Activated CD8-positive, alpha-beta T cell treated with anti-CD3 and anti-CD28 coated beads, Interleukin-2, amount 10 ng/mL, durations not matched to agents 7 days and 5 days (primary cell): Measurements from ENCODE around the gene MUC2. TPM values are rescaled to one million over a fixed set of nuclear protein-coding genes. Genes with fewer than 3 reads are reported as not detected.

Experiments
- ATAC-seq: fragments of 150-1000 bp; cut with Tn5 transposase; one replicate; pipeline ENCODE4 v1.10.0; 2021; ENCODE audit warnings: moderate library complexity
- CTCF ChIA-PET: fragments of 350-600 bp; sonication (Branson Sonifier 250); formaldehyde crosslinking; loops from one replicate; lab custom pipeline; 2021; ENCODE audit warnings: antibody characterized with exemption; lab: Charles Lee
- POLR2A ChIA-PET: fragments of 350-600 bp; sonication (Branson Sonifier 250); formaldehyde crosslinking; loops from one replicate; lab custom pipeline; 2021; ENCODE audit warnings: antibody characterized with exemption; lab: Charles Lee
- DNase-seq: peaks from one replicate; pipeline ENCODE4 v3.0.0-alpha.2; 2020
- H3K27ac Mint-ChIP-seq: one replicate; pipeline ENCODE4 v1.8.0; 2021; ENCODE audit warnings: mild to moderate bottlenecking, mixed read lengths
- H3K27me3 Mint-ChIP-seq: one replicate; pipeline ENCODE4 v1.8.0; 2021; ENCODE audit warnings: low read depth, mixed read lengths
- H3K36me3 Mint-ChIP-seq: one replicate; pipeline ENCODE4 v1.8.0; 2021; ENCODE audit warnings: low read depth, mixed read lengths
- H3K4me1 Mint-ChIP-seq: one replicate; pipeline ENCODE4 v1.8.0; 2021; ENCODE audit warnings: low read depth, mixed read lengths
- H3K4me3 Mint-ChIP-seq: one replicate; pipeline ENCODE4 v1.8.0; 2021; ENCODE audit warnings: mild to moderate bottlenecking, mixed read lengths
- H3K9me3 Mint-ChIP-seq: one replicate; pipeline ENCODE4 v1.8.0; 2022; ENCODE audit warnings: mixed read lengths; ENCODE audit not compliant: insufficient read depth
- total RNA-seq, 2 experiments: library from RNA; stranded (reverse); gene quantifications; one replicate each; pipeline ENCODE4 v1.2.3, GENCODE V29; 2021

Gene MUC2
- total RNA-seq, 2 experiments from 2014 or later, result not detected

DNA sequence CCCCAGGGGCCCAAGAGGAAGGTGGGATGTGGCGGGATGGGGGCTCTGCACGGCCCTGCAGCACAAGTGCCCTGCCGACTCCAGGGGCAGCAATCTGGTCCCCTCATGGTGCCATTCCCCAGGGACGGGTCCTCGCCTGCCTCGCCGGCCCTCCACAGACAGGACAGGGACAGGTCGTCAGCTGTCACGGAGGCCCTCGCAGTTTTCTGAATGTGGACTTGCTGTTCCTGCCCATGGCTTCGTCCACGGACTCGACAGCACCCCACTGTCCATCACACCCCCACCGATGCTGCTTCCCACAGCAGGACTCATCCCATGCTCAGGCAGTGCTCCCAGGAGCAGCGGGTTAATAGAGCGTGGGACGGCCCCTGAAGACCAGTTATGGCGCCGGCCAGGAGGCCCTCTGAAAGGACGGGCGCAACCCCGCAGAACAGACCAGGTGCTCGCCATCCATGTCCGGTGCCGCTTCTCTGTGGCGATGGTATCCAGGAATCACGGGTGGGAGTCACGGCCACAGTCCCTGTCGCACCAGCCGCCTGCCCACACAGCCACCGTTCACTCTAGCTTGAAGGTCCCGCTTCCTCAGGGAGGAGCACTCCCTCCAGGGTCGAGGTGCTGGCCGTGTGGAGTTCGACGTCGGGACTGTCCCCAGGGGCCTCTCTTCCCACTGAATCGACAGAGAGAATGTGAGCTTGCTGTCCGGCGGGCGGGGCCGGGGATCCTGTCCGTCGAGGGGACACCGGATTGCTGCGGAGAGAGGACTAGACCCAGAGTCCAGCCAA is 18.5 kb upstream of the MUC2 start:
- POLR2A ChIA-PET, result no interaction called here

DNA sequence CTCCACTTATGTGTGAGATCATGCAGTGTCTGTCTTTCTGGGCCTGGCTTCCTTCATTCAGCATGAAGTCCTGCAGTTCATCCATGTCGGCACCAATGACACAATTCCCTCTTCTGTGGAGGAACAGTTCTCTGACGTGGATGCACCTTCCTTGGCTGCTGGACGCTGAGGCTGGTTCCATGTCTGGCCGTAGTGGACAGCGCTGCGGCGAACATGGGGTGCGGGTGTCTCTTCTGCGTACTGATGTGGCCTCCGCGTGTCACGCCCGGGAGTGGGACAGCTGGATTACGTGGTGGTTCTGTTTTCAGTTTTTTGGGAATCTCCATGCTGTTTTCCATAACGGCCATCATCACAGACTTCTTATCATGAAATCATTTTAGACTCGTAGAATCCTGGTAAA is 16.9 kb upstream of the MUC2 start:
- POLR2A ChIA-PET, result no interaction called here
- Mint-ChIP-seq H3K4me1 (no peaks in the 10 kb centered on the region), H3K9me3 (no peaks in the 10 kb centered on the region), H3K4me3 (no peak overlapping the region), H3K27ac (no peak overlapping the region), H3K36me3 (no peaks in the 10 kb centered on the region), H3K27me3 (peaks cover 8% of the 10 kb centered on the region)
- DNase-seq, result no peak
- no peak for ATAC-seq
- CTCF ChIA-PET, result no interaction called here

More for the DNA sequence above, 18.5 kb upstream of the MUC2 start:
- no peak overlapping the region for H3K4me3 Mint-ChIP-seq
- no peaks in the 10 kb centered on the region for H3K27me3 Mint-ChIP-seq
- ATAC-seq (no peak), DNase-seq (no peak)
- CTCF ChIA-PET, result no interaction called here
- no peaks in the 10 kb centered on the region for H3K4me1 Mint-ChIP-seq
- H3K27ac Mint-ChIP-seq, result no peak overlapping the region
- no peaks in the 10 kb centered on the region for H3K36me3 Mint-ChIP-seq
- H3K9me3 Mint-ChIP-seq, result no peaks in the 10 kb centered on the region

DNA sequence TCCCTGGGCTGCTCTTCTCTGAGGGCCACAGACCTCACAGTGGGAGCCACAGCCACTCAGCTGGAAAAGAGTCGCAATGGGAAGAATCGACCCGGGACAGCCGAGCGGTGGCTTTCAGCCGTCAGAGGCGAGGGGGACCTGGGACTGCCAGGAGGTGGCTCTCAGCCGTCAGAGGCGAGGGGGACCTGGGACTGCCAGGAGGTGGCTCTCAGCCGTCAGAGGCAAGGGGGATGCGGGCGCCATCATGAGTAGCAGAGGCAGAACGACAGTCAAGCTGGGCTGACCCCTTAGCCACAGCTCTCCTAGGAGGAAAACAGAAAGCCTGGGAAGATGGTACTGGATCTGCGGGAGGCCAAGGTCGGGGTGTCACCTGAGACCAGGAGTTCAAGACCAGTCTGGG is 14.9 kb upstream of the MUC2 start:
- no peak overlapping the region for H3K4me3 Mint-ChIP-seq
- no peak for DNase-seq
- H3K27me3 Mint-ChIP-seq, result peaks cover 20% of the 10 kb centered on the region
- no peaks in the 10 kb centered on the region for H3K9me3 Mint-ChIP-seq
- H3K4me1 Mint-ChIP-seq, result no peaks in the 10 kb centered on the region
- CTCF ChIA-PET, result no interaction called here
- POLR2A ChIA-PET, result no interaction called here
- ATAC-seq, result no peak
- no peaks in the 10 kb centered on the region for H3K36me3 Mint-ChIP-seq
- H3K27ac Mint-ChIP-seq, result no peak overlapping the region

DNA sequence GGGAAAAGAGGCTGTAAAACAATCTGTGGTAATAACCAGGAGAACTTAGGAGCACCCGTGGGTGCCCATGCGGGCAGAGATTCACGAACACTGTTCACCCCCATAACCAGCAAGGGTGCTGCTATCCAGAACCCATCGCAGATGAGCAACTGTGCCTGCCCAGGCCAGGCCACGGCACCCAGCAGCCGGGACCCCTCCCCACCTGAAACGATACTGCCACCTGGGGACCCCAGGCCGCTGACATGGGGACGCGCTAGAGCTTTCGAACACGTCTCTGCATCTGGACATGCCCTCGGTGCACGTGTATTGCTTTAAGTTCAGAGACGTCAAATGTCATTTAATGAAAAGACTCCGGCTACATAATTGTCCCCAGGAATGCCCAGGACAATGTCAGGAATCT is 14.3 kb upstream of the MUC2 start:
- CTCF ChIA-PET, result no interaction called here
- DNase-seq, result no peak
- no peak overlapping the region for H3K27ac Mint-ChIP-seq

DNA sequence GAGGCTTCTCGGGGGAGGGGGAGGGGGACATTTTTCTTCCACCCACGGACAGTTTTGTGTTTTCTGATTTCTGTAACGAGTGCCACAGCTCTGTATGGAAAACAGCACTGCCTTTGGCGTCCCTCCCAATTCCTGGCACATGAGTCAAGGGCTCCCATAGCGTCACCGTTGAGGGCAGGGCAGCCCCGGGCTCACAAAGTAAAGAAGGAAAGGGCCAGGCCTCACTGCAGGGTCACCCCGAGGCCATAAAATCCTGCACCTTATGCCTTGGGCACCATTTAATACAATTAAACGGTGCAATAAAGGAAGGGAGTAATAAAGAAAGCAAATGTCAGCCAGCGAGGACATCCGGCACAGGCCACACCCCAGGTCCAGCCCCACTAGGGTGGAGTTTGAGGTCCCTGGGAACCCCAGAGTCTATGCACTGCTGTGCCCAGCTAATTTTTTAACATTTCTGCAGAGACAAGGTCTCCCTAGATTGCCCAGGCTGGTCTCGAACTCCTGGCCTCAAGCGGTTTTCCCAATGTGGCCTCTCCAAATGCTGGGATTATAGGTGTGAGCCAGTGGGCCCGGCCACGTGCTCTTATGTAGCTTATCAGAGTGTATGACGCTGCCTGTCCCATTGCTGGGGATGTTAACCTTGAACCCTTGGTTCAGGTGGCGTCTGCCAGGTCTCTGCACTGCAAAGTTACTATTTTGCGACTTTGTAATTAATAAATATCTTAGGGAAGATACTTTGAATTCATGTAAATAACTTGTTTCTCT is 13.6 kb upstream of the MUC2 start:
- no peaks in the 10 kb centered on the region for H3K4me1 Mint-ChIP-seq
- no peak overlapping the region for H3K27ac Mint-ChIP-seq
- no peak for ATAC-seq
- CTCF ChIA-PET, result no interaction called here
- H3K36me3 Mint-ChIP-seq, result no peaks in the 10 kb centered on the region
- no peak for DNase-seq
- no peak overlapping the region for H3K4me3 Mint-ChIP-seq
- no peaks in the 10 kb centered on the region for H3K9me3 Mint-ChIP-seq
- POLR2A ChIA-PET, result no interaction called here
- peaks cover 23% of the 10 kb centered on the region for H3K27me3 Mint-ChIP-seq

More for the DNA sequence above, 14.3 kb upstream of the MUC2 start:
- no peak for ATAC-seq
- POLR2A ChIA-PET, result no interaction called here
- Mint-ChIP-seq H3K36me3 (no peaks in the 10 kb centered on the region), H3K4me1 (no peaks in the 10 kb centered on the region), H3K4me3 (no peak overlapping the region), H3K27me3 (peaks cover 20% of the 10 kb centered on the region), H3K9me3 (no peaks in the 10 kb centered on the region)

DNA sequence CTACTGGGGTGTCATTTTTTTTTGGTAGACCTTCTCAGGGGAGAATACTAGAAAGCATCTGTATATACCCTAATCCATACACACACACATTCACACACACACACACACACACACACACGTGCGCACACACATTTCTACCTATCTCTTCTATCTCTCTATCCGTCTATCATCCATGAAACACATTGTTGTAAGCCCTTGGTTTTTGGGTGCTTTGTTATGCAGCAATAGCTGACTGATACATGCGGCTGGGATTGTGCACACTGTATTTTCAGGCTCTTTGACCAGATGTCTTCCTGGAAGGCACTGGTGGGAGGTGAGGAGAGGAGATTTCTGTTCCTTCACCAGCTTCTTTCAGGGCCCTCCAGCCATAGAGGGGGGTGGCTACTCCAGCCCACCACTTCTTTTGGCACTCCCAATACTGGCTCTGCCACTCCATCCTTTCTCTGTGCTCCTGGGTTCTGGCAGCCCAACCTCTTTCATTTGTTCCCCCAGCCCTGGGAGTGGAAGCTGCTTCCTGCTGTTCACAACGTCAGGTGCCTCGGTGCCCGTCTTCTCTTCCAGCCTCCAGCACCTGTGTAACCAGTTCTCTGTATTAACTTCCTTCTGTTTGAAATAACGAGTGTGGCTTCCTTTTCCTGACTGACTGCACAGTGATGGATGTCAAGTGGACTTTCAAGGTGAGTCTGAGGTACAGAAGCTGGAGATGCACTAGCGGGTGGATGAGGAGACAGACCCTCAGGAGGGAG is 12.4 kb upstream of the MUC2 start:
- CTCF ChIA-PET, result no interaction called here

DNA sequence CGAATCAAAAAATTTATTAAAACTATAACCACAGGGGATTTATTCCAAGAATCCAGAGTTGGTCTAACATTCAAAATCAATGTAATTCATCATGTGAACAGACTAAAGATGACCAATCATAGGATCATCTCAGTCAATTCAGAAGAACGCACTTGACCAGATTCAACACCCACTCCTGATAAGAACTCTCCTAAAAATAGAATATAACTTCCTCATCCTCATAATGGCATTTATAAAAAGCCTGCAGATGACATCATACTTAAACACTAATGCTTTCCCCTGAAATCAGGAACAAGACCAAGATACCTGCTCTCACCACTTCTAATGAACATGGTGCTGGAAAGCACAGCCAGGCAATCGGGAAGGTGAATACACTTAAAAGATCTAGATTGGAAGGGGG is 10.5 kb upstream of the MUC2 start:
- no peak overlapping the region for H3K4me3 Mint-ChIP-seq
- H3K4me1 Mint-ChIP-seq, result no peaks in the 10 kb centered on the region
- ATAC-seq (no peak), DNase-seq (no peak)
- no peaks in the 10 kb centered on the region for H3K9me3 Mint-ChIP-seq
- H3K27ac Mint-ChIP-seq, result no peak overlapping the region
- H3K27me3 Mint-ChIP-seq, result peaks cover 27% of the 10 kb centered on the region
- ChIA-PET CTCF (no interaction called here), POLR2A (no interaction called here)
- no peaks in the 10 kb centered on the region for H3K36me3 Mint-ChIP-seq

More for the DNA sequence above, 12.4 kb upstream of the MUC2 start:
- ATAC-seq (no peak), DNase-seq (no peak)
- Mint-ChIP-seq H3K9me3 (no peaks in the 10 kb centered on the region), H3K27me3 (peaks cover 25% of the 10 kb centered on the region), H3K36me3 (no peaks in the 10 kb centered on the region), H3K4me1 (no peaks in the 10 kb centered on the region), H3K4me3 (no peak overlapping the region), H3K27ac (no peak overlapping the region)
- POLR2A ChIA-PET, result no interaction called here

DNA sequence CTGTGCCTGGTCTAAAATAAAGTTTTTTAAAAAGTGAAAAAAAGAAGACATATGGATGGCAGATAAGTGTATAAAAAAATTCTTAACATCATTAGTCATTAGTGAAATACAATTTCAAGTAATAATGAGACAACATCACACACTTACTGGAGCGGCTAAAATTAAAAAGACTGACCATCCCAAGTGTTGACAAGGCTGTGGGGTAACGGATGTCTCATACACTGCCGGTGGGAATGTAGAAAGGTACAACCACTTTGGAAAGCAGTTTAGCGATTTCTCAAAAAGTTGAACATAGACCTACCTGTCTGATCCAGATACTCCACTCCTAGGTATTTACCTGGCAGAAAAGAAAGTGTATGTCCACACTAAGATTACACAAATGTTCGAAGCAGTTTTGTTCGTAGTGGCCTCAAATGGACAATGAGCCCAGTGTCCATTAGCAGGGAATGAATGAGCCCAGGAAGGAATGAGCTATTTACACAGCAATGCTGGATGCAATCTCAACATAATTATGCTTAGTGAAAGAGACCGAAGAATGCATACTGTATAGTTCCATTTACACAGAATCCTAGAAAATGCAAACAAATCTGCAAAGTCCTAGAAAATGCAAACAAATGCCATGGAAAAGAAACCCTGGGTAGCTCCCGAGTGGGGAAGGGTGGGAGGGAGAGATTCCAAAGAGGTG is 6.7 kb upstream of the MUC2 start:
- POLR2A ChIA-PET, result no interaction called here
- Mint-ChIP-seq H3K4me1 (no peaks in the 10 kb centered on the region), H3K36me3 (no peaks in the 10 kb centered on the region), H3K27ac (no peak overlapping the region), H3K27me3 (peaks cover 18% of the 10 kb centered on the region), H3K4me3 (no peak overlapping the region), H3K9me3 (no peaks in the 10 kb centered on the region)
- DNase-seq, result no peak
- ATAC-seq, result no peak
- CTCF ChIA-PET, result no interaction called here

DNA sequence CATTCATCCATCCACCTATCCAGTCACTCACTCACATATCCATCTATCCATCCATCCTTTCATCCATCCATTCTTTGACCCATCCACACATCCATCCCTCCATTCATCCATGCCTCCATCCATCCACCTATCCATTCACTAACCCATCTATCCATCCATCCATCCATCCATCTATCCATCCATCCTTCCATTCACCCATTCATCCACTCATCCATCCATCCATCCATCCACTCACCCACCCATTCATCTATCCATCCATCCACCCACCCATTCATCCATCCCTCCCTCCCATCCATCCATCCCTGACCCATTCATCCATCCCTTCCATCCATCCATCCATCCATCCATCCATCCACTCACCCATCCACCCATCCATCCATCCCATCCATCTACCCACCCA is 4.9 kb upstream of the MUC2 start:
- CTCF ChIA-PET, result no interaction called here
- DNase-seq, result no peak
- Mint-ChIP-seq H3K4me3 (no peak overlapping the region), H3K36me3 (no peaks in the 10 kb centered on the region), H3K4me1 (no peaks in the 10 kb centered on the region), H3K9me3 (no peaks in the 10 kb centered on the region), H3K27me3 (peaks cover 8% of the 10 kb centered on the region), H3K27ac (no peak overlapping the region)
- POLR2A ChIA-PET, result no interaction called here
- no peak for ATAC-seq

DNA sequence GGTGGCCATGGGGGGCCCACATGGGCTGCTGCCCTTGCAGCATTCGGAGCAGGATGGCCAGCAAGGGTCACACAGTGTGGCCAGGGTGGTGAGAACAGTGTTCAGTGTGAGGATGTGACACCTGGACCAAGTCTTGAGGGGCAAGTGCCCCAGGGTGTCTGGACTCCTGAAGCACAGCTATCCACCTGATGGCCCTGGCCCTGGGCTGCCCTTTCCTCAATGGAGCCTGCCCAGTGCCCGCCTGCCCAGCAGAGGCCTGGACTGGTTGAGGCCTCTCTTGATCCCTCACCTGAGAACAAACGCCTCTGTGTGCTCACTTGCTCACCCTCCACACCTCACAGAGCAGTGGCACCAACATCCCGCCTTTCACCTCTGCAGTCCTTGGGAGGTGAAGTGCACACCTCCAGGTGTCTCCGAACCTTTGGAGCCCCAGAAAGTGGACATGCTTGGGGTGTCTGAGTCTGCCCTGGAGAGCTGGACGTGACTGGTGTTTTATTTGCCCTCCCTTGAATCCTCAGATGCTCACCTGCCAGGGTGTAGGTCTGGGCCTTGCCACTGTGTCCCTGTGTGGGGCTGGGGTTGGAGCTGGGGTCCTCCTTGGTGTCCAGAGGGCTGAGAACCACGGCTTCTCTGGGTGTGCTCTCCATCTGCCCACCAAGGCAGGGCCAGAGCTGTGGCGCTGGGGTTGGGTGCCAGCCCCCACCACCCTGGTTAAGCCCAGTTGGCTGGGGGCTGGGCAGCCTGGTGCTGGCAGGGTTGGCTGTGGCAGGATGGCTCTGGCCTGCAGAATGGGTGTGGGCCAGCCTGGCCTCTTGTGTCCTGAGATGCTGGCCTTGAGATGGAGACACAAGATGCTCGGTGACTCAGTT is 3.8 kb upstream of the MUC2 start:
- H3K27ac Mint-ChIP-seq, result no peak overlapping the region
- ATAC-seq (no peak), DNase-seq (no peak)
- ChIA-PET POLR2A (no interaction called here), CTCF (no interaction called here)
- no peak overlapping the region for H3K4me3 Mint-ChIP-seq
- no peaks in the 10 kb centered on the region for H3K36me3 Mint-ChIP-seq
- H3K27me3 Mint-ChIP-seq, result peaks cover 5% of the 10 kb centered on the region
- H3K9me3 Mint-ChIP-seq, result no peaks in the 10 kb centered on the region
- no peaks in the 10 kb centered on the region for H3K4me1 Mint-ChIP-seq

DNA sequence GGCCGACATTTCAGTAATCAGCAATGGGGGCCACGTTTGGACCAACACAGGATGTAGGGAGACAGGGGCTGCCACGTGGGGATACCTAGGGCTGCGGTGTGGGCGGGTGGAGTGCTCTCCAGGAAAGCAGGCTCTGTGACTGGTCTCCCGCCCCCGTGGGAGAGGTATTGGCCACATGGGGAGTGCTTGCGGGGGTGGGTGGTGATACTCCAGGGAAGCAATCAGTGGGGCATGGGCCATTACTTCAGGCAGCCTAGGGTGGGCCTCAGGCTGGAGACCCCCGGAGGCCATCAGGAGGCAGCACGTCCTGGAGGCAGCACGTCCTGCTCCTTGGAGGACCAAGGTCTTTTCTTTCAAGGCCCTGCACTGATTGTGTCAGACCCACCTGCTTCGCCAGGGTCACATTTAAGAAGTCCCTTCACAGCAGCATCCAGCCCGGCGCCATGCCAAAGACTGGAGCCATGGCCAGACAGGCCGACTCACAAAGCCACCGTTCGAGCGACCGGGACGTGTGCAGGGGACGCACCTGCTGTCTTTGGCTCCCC is 3.0 kb upstream of the MUC2 start:
- DNase-seq, result no peak
- no peak for ATAC-seq
- H3K4me3 Mint-ChIP-seq, result no peak overlapping the region
- no peaks in the 10 kb centered on the region for H3K9me3 Mint-ChIP-seq
- no peaks in the 10 kb centered on the region for H3K4me1 Mint-ChIP-seq
- no peaks in the 10 kb centered on the region for H3K36me3 Mint-ChIP-seq
- H3K27ac Mint-ChIP-seq, result no peak overlapping the region
- H3K27me3 Mint-ChIP-seq, result peaks cover 3% of the 10 kb centered on the region
- CTCF ChIA-PET, result no interaction called here
- POLR2A ChIA-PET, result no interaction called here
